HepG2 (cell line): ENCODE measurements around the gene EFCAB8. TPM values are rescaled to one million over a fixed set of nuclear protein-coding genes. Genes with fewer than 3 reads are reported as not detected.

Experiments used
- GZF1 ChIP-seq: sonication (generic); formaldehyde crosslinking; IDR thresholded peaks from 2 replicates; pipeline ENCODE4 v1.5.1; 2020; ENCODE audit warnings: mild to moderate bottlenecking, missing genetic modification reagents
- KLF6 ChIP-seq: IDR thresholded peaks from 2 replicates; pipeline ENCODE4 v1.8.0; 2016; ENCODE audit warnings: missing biosample characterization, missing genetic modification reagents
- LCORL ChIP-seq, 2 experiments: fragments of 450-650 bp in 1 of 2; sonication (generic) in 1 of 2; formaldehyde crosslinking in 1 of 2; IDR thresholded peaks; 2 replicates each; pipeline versions ENCODE4 v1.5.0 to v1.6.1; 2017 to 2020; ENCODE audit warnings: antibody characterized with exemption in 1 of 2, missing genetic modification reagents in 1 of 2
- MBNL3 ChIP-seq: fragments of 250-450 bp; sonication (Bioruptor Pico); conservative IDR thresholded peaks from 2 replicates; pipeline ENCODE4 v1.8.0; 2022; ENCODE audit warnings: mild to moderate bottlenecking, inconsistent platforms
- PCBP2 ChIP-seq: fragments of 200-400 bp; formaldehyde crosslinking; optimal IDR thresholded peaks from 2 replicates; pipeline ENCODE3; 2018; ENCODE audit warnings: low read length, low read depth; ENCODE audit not compliant: poor library complexity, severe bottlenecking
- PHF21A ChIP-seq: sonication (generic); formaldehyde crosslinking; IDR thresholded peaks from 2 replicates; pipeline ENCODE4 v1.5.0; 2020; ENCODE audit warnings: mild to moderate bottlenecking, missing genetic modification reagents
- SALL2 ChIP-seq: sonication (generic); formaldehyde crosslinking; IDR thresholded peaks from 2 replicates; pipeline ENCODE4 v1.8.1; 2023; ENCODE audit warnings: mild to moderate bottlenecking, missing genetic modification reagents, inconsistent platforms
- SATB2 ChIP-seq: sonication (generic); formaldehyde crosslinking; IDR thresholded peaks from 2 replicates; pipeline ENCODE4 v1.5.0; 2020; ENCODE audit warnings: missing genetic modification reagents
- TAF1 ChIP-seq: sonication (generic); formaldehyde crosslinking; IDR thresholded peaks from 2 replicates; pipeline ENCODE4 v1.4.0; 2020; ENCODE audit warnings: missing genetic modification reagents
- TSC22D2 ChIP-seq: sonication (generic); formaldehyde crosslinking; IDR thresholded peaks from 2 replicates; pipeline ENCODE4 v1.5.1; 2020; ENCODE audit warnings: missing genetic modification reagents, mild to moderate bottlenecking, borderline replicate concordance
- ZFP41 ChIP-seq: sonication (generic); formaldehyde crosslinking; IDR thresholded peaks from 2 replicates; pipeline ENCODE4 v1.4.0; 2020; ENCODE audit warnings: mild to moderate bottlenecking, missing genetic modification reagents, borderline replicate concordance
- ZNF616 ChIP-seq: sonication (generic); formaldehyde crosslinking; IDR thresholded peaks from 2 replicates; pipeline ENCODE4 v1.5.0; 2020; ENCODE audit warnings: low read depth, mild to moderate bottlenecking, missing genetic modification reagents
- ZNF747 ChIP-seq: sonication (generic); formaldehyde crosslinking; IDR thresholded peaks from 2 replicates; pipeline ENCODE4 v1.8.1; 2023; ENCODE audit warnings: missing genetic modification reagents, mild to moderate bottlenecking, borderline replicate concordance
- ZNF773 ChIP-seq: sonication (generic); formaldehyde crosslinking; IDR thresholded peaks from 2 replicates; pipeline ENCODE4 v1.4.0; 2020; ENCODE audit warnings: missing genetic modification reagents, borderline replicate concordance
- polyA plus RNA-seq, 8 experiments: library from polyadenylated mRNA; depleted of rRNA in 3 of 8; stranded (reverse) in 7 of 8; unstranded in 1 of 8; fragments of >200 nt; fragmentation: Illumina TruSeq in 4 of 8; extraction: Trizol in 4 of 8; gene quantifications; 2 replicates each; pipeline versions ENCODE4 v1.2.1 to v1.2.3, GENCODE V29; 2011 to 2016; ENCODE audit warnings: low read depth in 4 of 8, missing spikeins in 1 of 8, mixed read lengths in 1 of 8; ENCODE audit not compliant: insufficient read depth in 1 of 8
- total RNA-seq, 5 experiments: library from RNA; depleted of rRNA; stranded (reverse); fragments of >200 nt; fragmentation: Illumina TruSeq; extraction: Trizol; gene quantifications; 2 replicates each; pipeline ENCODE4 v1.2.3, GENCODE V29; 2016; ENCODE audit warnings: low read depth in 1 of 5
- TF ChIP-seq, protein P1 (sequence below): IDR thresholded peaks from 2 replicates; pipeline ENCODE4 v1.6.1; 2012; ENCODE audit warnings: low read length, improper control_type of control experiment
- TF ChIP-seq, protein P2 (sequence below): sonication (generic); formaldehyde crosslinking; IDR thresholded peaks from 2 replicates; pipeline ENCODE4 v1.8.1; 2023; ENCODE audit warnings: mild to moderate bottlenecking, moderate library complexity, missing genetic modification reagents
- TF ChIP-seq, protein P3 (sequence below): sonication (generic); formaldehyde crosslinking; IDR thresholded peaks from 2 replicates; pipeline ENCODE4 v1.8.1; 2023; ENCODE audit warnings: mild to moderate bottlenecking, missing genetic modification reagents
- TF ChIP-seq, protein P4 (sequence below): sonication (generic); formaldehyde crosslinking; IDR thresholded peaks from 2 replicates; pipeline ENCODE4 v1.5.1; 2020; ENCODE audit warnings: mild to moderate bottlenecking, missing genetic modification reagents, moderate library complexity

Gene EFCAB8
- total and polyA plus RNA-seq, 2 of the 13 experiments (the other 11 are each of a cell fraction or from before 2014, with no cell fraction given) = 0.15 to 0.22 TPM

DNA sequence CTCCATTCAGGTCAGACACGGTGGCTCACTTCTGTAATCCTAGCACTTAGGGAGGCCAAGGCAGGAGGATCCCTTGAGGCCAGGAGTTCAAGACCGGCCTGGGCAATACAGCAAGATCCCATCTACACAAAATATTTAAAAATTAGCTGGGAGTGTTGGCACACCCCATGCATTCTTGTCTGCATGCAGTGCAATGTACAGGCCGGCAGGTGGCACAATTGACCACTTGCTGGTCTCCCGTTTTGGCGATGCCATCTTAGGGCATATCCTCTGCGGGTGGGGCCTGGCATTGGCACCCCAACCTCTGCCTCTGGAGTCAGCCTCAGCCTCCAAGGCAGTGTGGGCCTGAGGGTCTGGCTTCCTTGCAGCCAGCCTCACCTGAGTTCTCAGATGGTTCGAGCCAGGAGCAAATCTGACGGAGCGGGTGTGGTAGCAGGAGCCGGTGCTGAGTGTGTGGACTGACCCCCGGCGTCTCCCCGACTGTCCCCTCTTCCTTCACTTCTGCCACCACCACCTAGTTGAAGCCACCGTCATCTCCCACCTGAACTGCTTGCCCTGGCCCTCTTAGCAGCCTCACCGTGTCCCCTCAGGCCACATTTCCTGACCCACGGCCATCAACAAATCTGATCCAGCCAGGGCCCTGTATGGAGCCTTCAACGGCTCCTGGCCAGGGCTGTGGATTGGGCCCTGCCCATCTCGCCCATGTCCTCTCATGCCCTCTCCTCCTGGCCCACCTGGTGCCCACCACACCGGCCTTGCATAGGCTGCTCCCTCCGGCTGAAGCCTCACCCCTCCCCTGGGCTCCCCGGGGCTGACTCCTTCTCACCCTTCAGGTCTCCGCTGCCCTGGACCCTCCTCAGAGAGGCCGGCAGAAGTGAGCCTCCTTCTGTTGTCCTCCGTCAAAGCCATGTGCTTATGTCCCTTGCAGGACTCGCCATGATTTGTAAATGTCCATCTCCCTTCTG is 44.0 kb downstream of the EFCAB8 start (continued):
- TF ChIP-seq, protein P1, sequence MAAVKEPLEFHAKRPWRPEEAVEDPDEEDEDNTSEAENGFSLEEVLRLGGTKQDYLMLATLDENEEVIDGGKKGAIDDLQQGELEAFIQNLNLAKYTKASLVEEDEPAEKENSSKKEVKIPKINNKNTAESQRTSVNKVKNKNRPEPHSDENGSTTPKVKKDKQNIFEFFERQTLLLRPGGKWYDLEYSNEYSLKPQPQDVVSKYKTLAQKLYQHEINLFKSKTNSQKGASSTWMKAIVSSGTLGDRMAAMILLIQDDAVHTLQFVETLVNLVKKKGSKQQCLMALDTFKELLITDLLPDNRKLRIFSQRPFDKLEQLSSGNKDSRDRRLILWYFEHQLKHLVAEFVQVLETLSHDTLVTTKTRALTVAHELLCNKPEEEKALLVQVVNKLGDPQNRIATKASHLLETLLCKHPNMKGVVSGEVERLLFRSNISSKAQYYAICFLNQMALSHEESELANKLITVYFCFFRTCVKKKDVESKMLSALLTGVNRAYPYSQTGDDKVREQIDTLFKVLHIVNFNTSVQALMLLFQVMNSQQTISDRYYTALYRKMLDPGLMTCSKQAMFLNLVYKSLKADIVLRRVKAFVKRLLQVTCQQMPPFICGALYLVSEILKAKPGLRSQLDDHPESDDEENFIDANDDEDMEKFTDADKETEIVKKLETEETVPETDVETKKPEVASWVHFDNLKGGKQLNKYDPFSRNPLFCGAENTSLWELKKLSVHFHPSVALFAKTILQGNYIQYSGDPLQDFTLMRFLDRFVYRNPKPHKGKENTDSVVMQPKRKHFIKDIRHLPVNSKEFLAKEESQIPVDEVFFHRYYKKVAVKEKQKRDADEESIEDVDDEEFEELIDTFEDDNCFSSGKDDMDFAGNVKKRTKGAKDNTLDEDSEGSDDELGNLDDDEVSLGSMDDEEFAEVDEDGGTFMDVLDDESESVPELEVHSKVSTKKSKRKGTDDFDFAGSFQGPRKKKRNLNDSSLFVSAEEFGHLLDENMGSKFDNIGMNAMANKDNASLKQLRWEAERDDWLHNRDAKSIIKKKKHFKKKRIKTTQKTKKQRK = no peak
- TF ChIP-seq SALL2 (CRISPR knock-in tag) = peak; percentile 85; the same call in 1 of the 2 replicates
- no peak for TF ChIP-seq PHF21A (CRISPR knock-in tag)
- TF ChIP-seq SATB2 (CRISPR knock-in tag) = no peak
- no peak for TF ChIP-seq ZNF616
- TF ChIP-seq GZF1 (CRISPR knock-in tag) = no peak
- no peak for TF ChIP-seq ZNF747 (CRISPR knock-in tag)
- no peak for TF ChIP-seq MBNL3
- TF ChIP-seq ZFP41 (CRISPR knock-in tag) = no peak
- TF ChIP-seq TSC22D2 (CRISPR knock-in tag) = no peak
- no peak for TF ChIP-seq ZNF773 (CRISPR knock-in tag)
- no peak for TF ChIP-seq PCBP2
- no peak for TF ChIP-seq KLF6 (CRISPR knock-in tag)
- TF ChIP-seq, protein P2, sequence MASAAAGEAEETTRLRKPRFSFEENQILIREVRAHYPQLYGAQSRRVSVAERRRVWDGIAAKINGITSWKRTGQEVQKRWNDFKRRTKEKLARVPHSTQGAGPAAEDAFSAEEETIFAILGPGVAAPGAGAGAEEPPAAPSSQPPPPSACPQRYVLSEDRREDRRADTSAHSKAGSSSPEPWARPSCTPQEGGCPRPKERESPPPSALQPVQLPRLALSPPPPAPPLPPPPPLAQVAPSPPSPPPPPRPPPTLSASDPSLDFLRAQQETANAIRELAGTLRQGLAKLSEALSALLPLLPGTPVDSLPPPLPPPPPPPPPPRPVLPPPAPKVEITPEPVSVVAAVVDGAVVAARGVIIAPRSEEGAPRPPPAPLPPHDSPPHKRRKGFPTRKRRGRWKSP (CRISPR knock-in tag) = no peak
- TF ChIP-seq LCORL (IDR thresholded peaks at IDR 0.05) = no peak
- no peak for TF ChIP-seq LCORL (CRISPR knock-in tag; IDR thresholded peaks at IDR 0.05)
- TF ChIP-seq TAF1 (CRISPR knock-in tag) = no peak
- TF ChIP-seq, protein P3, sequence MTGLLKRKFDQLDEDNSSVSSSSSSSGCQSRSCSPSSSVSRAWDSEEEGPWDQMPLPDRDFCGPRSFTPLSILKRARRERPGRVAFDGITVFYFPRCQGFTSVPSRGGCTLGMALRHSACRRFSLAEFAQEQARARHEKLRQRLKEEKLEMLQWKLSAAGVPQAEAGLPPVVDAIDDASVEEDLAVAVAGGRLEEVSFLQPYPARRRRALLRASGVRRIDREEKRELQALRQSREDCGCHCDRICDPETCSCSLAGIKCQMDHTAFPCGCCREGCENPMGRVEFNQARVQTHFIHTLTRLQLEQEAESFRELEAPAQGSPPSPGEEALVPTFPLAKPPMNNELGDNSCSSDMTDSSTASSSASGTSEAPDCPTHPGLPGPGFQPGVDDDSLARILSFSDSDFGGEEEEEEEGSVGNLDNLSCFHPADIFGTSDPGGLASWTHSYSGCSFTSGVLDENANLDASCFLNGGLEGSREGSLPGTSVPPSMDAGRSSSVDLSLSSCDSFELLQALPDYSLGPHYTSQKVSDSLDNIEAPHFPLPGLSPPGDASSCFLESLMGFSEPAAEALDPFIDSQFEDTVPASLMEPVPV (CRISPR knock-in tag) = no peak
- TF ChIP-seq, protein P4, sequence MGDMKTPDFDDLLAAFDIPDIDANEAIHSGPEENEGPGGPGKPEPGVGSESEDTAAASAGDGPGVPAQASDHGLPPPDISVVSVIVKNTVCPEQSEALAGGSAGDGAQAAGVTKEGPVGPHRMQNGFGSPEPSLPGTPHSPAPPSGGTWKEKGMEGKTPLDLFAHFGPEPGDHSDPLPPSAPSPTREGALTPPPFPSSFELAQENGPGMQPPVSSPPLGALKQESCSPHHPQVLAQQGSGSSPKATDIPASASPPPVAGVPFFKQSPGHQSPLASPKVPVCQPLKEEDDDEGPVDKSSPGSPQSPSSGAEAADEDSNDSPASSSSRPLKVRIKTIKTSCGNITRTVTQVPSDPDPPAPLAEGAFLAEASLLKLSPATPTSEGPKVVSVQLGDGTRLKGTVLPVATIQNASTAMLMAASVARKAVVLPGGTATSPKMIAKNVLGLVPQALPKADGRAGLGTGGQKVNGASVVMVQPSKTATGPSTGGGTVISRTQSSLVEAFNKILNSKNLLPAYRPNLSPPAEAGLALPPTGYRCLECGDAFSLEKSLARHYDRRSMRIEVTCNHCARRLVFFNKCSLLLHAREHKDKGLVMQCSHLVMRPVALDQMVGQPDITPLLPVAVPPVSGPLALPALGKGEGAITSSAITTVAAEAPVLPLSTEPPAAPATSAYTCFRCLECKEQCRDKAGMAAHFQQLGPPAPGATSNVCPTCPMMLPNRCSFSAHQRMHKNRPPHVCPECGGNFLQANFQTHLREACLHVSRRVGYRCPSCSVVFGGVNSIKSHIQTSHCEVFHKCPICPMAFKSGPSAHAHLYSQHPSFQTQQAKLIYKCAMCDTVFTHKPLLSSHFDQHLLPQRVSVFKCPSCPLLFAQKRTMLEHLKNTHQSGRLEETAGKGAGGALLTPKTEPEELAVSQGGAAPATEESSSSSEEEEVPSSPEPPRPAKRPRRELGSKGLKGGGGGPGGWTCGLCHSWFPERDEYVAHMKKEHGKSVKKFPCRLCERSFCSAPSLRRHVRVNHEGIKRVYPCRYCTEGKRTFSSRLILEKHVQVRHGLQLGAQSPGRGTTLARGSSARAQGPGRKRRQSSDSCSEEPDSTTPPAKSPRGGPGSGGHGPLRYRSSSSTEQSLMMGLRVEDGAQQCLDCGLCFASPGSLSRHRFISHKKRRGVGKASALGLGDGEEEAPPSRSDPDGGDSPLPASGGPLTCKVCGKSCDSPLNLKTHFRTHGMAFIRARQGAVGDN (CRISPR knock-in tag) = peak; percentile 61
